OCI-LY1 (cell line): ENCODE results near the gene APBB1IP.
A peak's percentile ranks its signal among the peaks of the same experiment; 100 is the strongest.

Experiments
- H2AFZ ChIP-seq: fragments of 200-600 bp; sonication (generic), shearing (Covaris generic); 2 replicates; pipeline ENCODE4 v1.6.0; 2014; ENCODE audit warnings: antibody characterized with exemption, mild to moderate bottlenecking, low read length
- H3F3A ChIP-seq: fragments of 200-600 bp; sonication (generic), shearing (Covaris generic); 2 replicates; pipeline ENCODE4 v1.6.0; 2014; ENCODE audit warnings: mild to moderate bottlenecking, antibody characterized with exemption, low read length, moderate library complexity; ENCODE audit not compliant: insufficient read depth
- H3K27ac ChIP-seq: fragments of 200-600 bp; sonication (generic); 2 replicates; pipeline ENCODE4 v1.5.1; 2014; ENCODE audit warnings: low read length, mixed run types, mild to moderate bottlenecking, low read depth; ENCODE audit not compliant: poor library complexity, severe bottlenecking
- H3K27me3 ChIP-seq: fragments of 200-600 bp; sonication (generic); 2 replicates; pipeline ENCODE4 v1.6.0; 2014; ENCODE audit warnings: antibody characterized with exemption, mild to moderate bottlenecking, low read length, moderate library complexity; ENCODE audit not compliant: insufficient read depth
- H3K36me3 ChIP-seq: fragments of 200-600 bp; sonication (generic); 2 replicates; pipeline ENCODE4 v1.6.1; 2014; ENCODE audit warnings: mild to moderate bottlenecking, antibody characterized with exemption, low read length, moderate library complexity, mixed read lengths; ENCODE audit not compliant: insufficient read depth
- H3K4me1 ChIP-seq: fragments of 200-600 bp; sonication (generic); 2 replicates; pipeline ENCODE4 v1.5.1; 2014; ENCODE audit warnings: mild to moderate bottlenecking, low read length, moderate library complexity; ENCODE audit not compliant: insufficient read depth, severe bottlenecking
- H3K4me2 ChIP-seq: fragments of 200-600 bp; sonication (generic), shearing (Covaris generic); 2 replicates; pipeline ENCODE4 v1.6.1; 2014; ENCODE audit warnings: low read length
- H3K4me3 ChIP-seq: fragments of 200-600 bp; sonication (generic); 2 replicates; pipeline ENCODE4 v1.5.1; 2014; ENCODE audit warnings: low read length, low read depth, mild to moderate bottlenecking, mixed read lengths; ENCODE audit not compliant: poor library complexity, severe bottlenecking
- H3K79me2 ChIP-seq: fragments of 200-600 bp; shearing (Covaris generic); 2 replicates; pipeline ENCODE4 v1.6.1; 2016; ENCODE audit warnings: mixed run types, low read length, mixed read lengths; ENCODE audit not compliant: insufficient read depth
- H3K9ac ChIP-seq: fragments of 200-600 bp; sonication (generic), shearing (Covaris generic); 2 replicates; pipeline ENCODE4 v1.6.1; 2014; ENCODE audit warnings: mild to moderate bottlenecking, low read length, mixed read lengths
- H3K9me2 ChIP-seq: fragments of 200-600 bp; sonication (generic), shearing (Covaris generic); 2 replicates; pipeline ENCODE4 v1.6.1; 2014; ENCODE audit warnings: low read depth, mild to moderate bottlenecking, low read length, mixed read lengths
- H3K9me3 ChIP-seq: fragments of 200-600 bp; shearing (Covaris generic); 2 replicates; pipeline ENCODE4 v1.6.1; 2014; ENCODE audit warnings: low read length, mixed read lengths
- H4K20me1 ChIP-seq: fragments of 200-600 bp; sonication (generic), shearing (Covaris generic); 2 replicates; pipeline ENCODE4 v1.6.0; 2016; ENCODE audit warnings: mild to moderate bottlenecking, low read length; ENCODE audit not compliant: insufficient read depth
- CTCF ChIP-seq: fragments of 200-600 bp; sonication (generic), shearing (Covaris generic); IDR thresholded peaks from 2 replicates; pipeline ENCODE4 v1.5.1; 2017; ENCODE audit warnings: mild to moderate bottlenecking, antibody characterized with exemption, low read length, moderate library complexity, mixed read lengths
- EZH2 ChIP-seq: fragments of 200-600 bp; sonication (generic), shearing (Covaris generic); IDR thresholded peaks from 2 replicates; pipeline ENCODE4 v1.8.0; 2017; ENCODE audit warnings: borderline replicate concordance, mixed run types, mild to moderate bottlenecking, antibody characterized with exemption, low read length, moderate library complexity, mixed read lengths

APBB1IP gene

GRCh38 chr10:26534384-26534783 lies 96.2 kb downstream of the APBB1IP start:
- no peaks in the 10 kb centered on the region for H3K4me1 ChIP-seq
- H3K4me3 ChIP-seq = no peak overlapping the region
- no peaks in the 10 kb centered on the region for H3K79me2 ChIP-seq
- H3K9me3 ChIP-seq = no peaks in the 10 kb centered on the region
- H3K27me3 ChIP-seq = no peaks in the 10 kb centered on the region
- no peaks in the 10 kb centered on the region; the same call in 1 of the 2 replicates for H3F3A ChIP-seq
- H4K20me1 ChIP-seq = no peaks in the 10 kb centered on the region
- H3K9me2 ChIP-seq = no peaks in the 10 kb centered on the region
- no peak overlapping the region for H3K9ac ChIP-seq
- no peak overlapping the region for H3K4me2 ChIP-seq
- H3K27ac ChIP-seq = no peak overlapping the region
- H3K36me3 ChIP-seq = peaks cover 86% of the 10 kb centered on the region
- H2AFZ ChIP-seq = no peak overlapping the region
- TF ChIP-seq CTCF (peak; percentile 71), EZH2 (no peak)

GRCh38 chr10:26540601-26541000 lies 102.5 kb downstream of the APBB1IP start:
- Histone ChIP-seq H3K9ac (no peak overlapping the region), H3K27ac (no peak overlapping the region), H2AFZ (no peak overlapping the region), H4K20me1 (no peaks in the 10 kb centered on the region), H3K27me3 (no peaks in the 10 kb centered on the region), H3K4me3 (no peak overlapping the region), H3K4me2 (no peak overlapping the region), H3K4me1 (no peaks in the 10 kb centered on the region), H3K9me3 (no peaks in the 10 kb centered on the region), H3K79me2 (no peaks in the 10 kb centered on the region), H3K36me3 (peaks cover 90% of the 10 kb centered on the region), H3F3A (no peaks in the 10 kb centered on the region; the same call in 1 of the 2 replicates), H3K9me2 (no peaks in the 10 kb centered on the region)
- no peak for TF ChIP-seq EZH2
- no peak for TF ChIP-seq CTCF

- H3K4me2 ChIP-seq = no peak overlapping the region
- no peaks in the 10 kb centered on the region for H4K20me1 ChIP-seq
- H2AFZ ChIP-seq = no peak overlapping the region
Observed at GRCh38 chr10:26543567-26544306, 105.6 kb downstream of the APBB1IP start.

More at GRCh38 chr10:26543567-26544306, 105.6 kb downstream of the APBB1IP start:
- H3K27me3 ChIP-seq = no peaks in the 10 kb centered on the region
- H3K9me3 ChIP-seq = no peaks in the 10 kb centered on the region
- H3K4me3 ChIP-seq = no peak overlapping the region
- H3K9me2 ChIP-seq = no peaks in the 10 kb centered on the region
- H3K79me2 ChIP-seq = 0 out of 2 replicates have a peak, but pooled peaks cover 1% of the 10 kb centered on the region
- H3K27ac ChIP-seq = no peak overlapping the region
- no peaks in the 10 kb centered on the region; the same call in none of the 2 replicates for H3F3A ChIP-seq
- H3K9ac ChIP-seq = no peak overlapping the region
- no peaks in the 10 kb centered on the region for H3K4me1 ChIP-seq
- peaks cover 92% of the 10 kb centered on the region for H3K36me3 ChIP-seq
- TF ChIP-seq EZH2 (no peak), CTCF (no peak)
